Left renal pelvis (tissue), 4 donors: ENCODE results near the gene PCDHB11. TPM values are rescaled to one million over a fixed set of nuclear protein-coding genes. Genes with fewer than 3 reads are reported as not detected.
"Not testable (repeated sequence)": the region's sequence is repeated elsewhere in the genome, so short reads cannot be mapped to it uniquely, and the experiment has no call there.

Experiments used
- DNase-seq, 4 donors: peaks; one replicate each; pipeline ENCODE4 v3.0.0-alpha.2; 2013; ENCODE audit warnings: low read depth in 4 of 4, low spot score in 3 of 4
- polyA plus RNA-seq, 4 donors: library from polyadenylated mRNA; unstranded; fragments of 120-200 nt; gene quantifications; one replicate each; pipeline ENCODE4 v1.2.1, GENCODE V29; 2013; ENCODE audit not compliant: insufficient read length in 4 of 4

Gene PCDHB11
- polyA plus RNA-seq, 4 donors: 4.9 to 7.0 (median 6.5) TPM

DNA sequence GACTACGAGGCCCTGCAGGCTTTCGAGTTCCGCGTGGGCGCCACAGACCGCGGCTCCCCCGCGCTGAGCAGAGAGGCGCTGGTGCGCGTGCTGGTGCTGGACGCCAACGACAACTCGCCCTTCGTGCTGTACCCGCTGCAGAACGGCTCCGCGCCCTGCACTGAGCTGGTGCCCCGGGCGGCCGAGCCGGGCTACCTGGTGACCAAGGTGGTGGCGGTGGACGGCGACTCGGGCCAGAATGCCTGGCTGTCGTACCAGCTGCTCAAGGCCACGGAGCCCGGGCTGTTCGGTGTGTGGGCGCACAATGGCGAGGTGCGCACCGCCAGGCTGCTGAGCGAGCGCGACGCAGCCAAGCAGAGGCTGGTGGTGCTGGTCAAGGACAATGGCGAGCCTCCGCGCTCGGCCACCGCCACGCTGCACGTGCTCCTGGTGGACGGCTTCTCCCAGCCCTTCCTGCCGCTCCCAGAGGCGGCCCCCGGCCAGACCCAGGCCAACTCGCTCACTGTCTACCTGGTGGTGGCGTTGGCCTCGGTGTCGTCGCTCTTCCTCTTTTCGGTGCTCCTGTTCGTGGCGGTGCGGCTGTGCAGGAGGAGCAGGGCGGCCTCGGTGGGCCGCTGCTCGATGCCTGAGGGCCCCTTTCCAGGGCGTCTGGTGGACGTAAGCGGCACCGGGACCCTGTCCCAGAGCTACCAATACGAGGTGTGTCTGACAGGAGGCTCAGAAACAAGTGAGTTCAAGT lies 15.1 kb upstream of the PCDHB11 start:
- not testable (repeated sequence) for DNase-seq

GRCh38 chr5:141186897-141187512 lies 12.4 kb upstream of the PCDHB11 start, which contains the start of gene PCDHB9:
Gene PCDHB9 (plus strand): TSS chr5:141187161. CDS start chr5:141187319, 158 bp downstream.
- DNase-seq: no peak

DNA sequence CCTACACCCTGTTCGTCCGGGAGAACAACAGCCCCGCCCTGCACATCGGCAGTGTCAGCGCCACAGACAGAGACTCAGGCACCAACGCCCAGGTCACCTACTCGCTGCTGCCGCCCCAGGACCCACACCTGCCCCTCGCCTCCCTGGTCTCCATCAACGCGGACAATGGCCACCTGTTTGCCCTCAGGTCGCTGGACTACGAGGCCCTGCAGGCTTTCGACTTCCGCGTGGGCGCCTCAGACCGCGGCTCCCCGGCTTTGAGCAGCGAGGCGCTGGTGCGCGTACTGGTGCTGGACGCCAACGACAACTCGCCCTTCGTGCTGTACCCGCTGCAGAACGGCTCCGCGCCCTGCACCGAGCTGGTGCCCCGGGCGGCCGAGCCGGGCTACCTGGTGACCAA lies 10.7 kb upstream of the PCDHB11 start:
- not testable (repeated sequence) for DNase-seq

DNA sequence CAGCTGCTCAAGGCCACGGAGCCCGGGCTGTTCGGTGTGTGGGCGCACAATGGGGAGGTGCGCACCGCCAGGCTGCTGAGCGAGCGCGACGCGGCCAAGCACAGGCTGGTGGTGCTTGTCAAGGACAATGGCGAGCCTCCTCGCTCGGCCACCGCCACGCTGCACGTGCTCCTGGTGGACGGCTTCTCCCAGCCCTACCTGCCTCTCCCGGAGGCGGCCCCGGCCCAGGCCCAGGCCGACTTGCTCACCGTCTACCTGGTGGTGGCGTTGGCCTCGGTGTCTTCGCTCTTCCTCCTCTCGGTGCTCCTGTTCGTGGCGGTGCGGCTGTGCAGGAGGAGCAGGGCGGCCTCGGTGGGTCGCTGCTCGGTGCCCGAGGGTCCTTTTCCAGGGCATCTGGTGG lies 10.3 kb upstream of the PCDHB11 start:
- DNase-seq: not testable (repeated sequence)

GRCh38 chr5:141192110-141192725 lies 7.2 kb upstream of the PCDHB11 start, which contains the start of gene PCDHB10:
Gene PCDHB10 (plus strand): TSS chr5:141192353. CDS start chr5:141192553, 200 bp downstream.
- no peak for DNase-seq

GRCh38 chr5:141194332-141194731 lies 5.1 kb upstream of the PCDHB11 start:
- DNase-seq: not testable (repeated sequence)

GRCh38 chr5:141196363-141196762 lies 3.1 kb upstream of the PCDHB11 start:
- DNase-seq: no peak

DNA sequence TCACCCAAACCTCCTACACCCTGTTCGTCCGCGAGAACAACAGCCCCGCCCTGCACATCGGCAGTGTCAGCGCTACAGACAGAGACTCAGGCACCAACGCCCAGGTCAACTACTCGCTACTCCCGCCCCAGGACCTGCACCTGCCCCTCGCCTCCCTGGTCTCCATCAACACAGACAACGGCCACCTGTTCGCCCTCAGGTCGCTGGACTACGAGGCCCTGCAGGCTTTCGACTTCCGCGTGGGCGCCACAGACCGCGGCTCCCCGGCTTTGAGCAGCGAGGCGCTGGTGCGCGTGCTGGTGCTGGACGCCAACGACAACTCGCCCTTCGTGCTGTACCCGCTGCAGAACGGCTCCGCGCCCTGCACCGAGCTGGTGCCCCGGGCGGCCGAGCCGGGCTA lies 1.7 kb downstream of the PCDHB11 start:
- DNase-seq: not testable (repeated sequence)

GRCh38 chr5:141201646-141202045 lies 2.2 kb downstream of the PCDHB11 start:
- not testable (repeated sequence) for DNase-seq

DNA sequence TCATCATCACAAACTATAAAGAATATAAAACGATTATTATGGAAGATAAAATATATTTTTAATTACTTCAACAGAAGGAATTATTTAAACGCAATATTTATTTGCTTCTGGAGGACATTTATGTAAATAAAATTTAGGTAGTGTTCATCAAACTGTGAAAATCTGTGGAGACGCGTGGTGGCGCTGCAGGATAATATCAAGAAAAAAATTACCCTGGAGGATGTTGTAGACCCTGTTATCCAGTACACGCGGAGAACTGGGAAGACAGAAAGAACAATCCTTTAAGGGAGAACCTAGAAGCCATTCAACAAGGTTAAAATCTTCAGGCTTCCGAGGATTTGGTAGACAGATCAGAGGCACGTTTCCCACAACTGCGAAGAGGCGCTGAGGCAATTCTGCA lies 9.1 kb downstream of the PCDHB11 start, which contains the start of gene PCDHB12:
Gene PCDHB12, plus strand, starts transcription at position 242 of the 400 bp plus-strand sequence. CDS start 189 bp downstream, outside the sequence.
- DNase-seq: no peak

DNA sequence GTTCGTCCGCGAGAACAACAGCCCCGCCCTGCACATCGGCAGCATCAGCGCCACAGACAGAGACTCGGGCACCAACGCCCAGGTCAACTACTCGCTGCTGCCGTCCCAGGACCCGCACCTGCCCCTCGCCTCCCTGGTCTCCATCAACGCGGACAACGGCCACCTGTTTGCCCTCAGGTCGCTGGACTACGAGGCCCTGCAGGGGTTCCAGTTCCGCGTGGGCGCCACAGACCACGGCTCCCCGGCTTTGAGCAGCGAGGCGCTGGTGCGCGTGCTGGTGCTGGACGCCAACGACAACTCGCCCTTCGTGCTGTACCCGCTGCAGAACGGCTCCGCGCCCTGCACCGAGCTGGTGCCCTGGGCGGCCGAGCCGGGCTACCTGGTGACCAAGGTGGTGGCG lies 10.9 kb downstream of the PCDHB11 start:
- DNase-seq: not testable (repeated sequence)

GRCh38 chr5:141210849-141211248 lies 11.4 kb downstream of the PCDHB11 start:
- not testable (repeated sequence) for DNase-seq

- not testable (repeated sequence) for DNase-seq
These were observed 14.4 kb downstream of the PCDHB11 start, which contains the start of gene PCDHB13 for GRCh38 chr5:141213656-141214339. Gene PCDHB13 (plus strand): TSS chr5:141213919. CDS start chr5:141214124, 205 bp downstream.

DNA sequence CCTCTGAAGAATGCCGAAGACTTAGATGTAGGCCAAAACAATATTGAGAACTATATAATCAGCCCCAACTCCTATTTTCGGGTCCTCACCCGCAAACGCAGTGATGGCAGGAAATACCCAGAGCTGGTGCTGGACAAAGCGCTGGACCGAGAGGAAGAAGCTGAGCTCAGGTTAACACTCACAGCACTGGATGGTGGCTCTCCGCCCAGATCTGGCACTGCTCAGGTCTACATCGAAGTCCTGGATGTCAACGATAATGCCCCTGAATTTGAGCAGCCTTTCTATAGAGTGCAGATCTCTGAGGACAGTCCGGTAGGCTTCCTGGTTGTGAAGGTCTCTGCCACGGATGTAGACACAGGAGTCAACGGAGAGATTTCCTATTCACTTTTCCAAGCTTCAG lies 15.2 kb downstream of the PCDHB11 start:
- not testable (repeated sequence) for DNase-seq

GRCh38 chr5:141215504-141215903 lies 16.1 kb downstream of the PCDHB11 start:
- not testable (repeated sequence) for DNase-seq

- DNase-seq: not testable (repeated sequence)
These were observed 16.6 kb downstream of the PCDHB11 start for GRCh38 chr5:141216035-141216434.

DNA sequence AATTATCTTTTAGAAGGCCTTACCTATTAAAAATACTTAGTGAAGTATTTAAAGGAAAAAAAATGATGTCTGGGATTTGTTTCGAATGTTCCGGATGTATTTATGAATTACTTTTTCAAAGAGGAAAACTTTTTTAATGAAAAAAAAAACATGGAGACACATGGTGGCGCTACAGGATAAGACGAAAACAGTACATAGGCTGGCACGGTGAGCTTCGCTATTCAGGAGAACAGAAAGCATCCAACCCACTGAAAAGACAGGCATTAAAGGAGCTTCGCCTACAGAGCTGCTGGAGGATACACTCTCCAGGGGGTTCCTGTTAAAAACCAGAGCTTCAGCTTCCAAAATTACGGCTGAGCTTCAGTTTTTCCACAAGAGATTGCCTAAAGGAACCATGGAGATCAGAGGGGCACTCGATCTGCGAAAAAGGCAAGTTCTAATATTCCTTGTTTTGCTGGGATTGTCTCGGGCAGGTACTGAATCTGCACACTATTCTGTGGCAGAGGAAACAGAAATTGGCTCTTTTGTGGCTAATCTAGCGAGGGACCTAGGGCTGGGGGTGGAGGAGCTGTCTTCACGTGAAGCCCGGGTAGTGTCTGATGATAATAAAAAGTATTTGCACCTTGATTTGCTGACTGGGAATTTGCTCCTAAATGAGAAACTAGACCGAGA lies 23.8 kb downstream of the PCDHB11 start, which contains the start of gene PCDHB14:
Gene PCDHB14, plus strand, starts transcription at position 232 of the 672 bp plus-strand sequence. Its CDS starts 163 bp downstream, at position 395.
- no peak for DNase-seq

DNA sequence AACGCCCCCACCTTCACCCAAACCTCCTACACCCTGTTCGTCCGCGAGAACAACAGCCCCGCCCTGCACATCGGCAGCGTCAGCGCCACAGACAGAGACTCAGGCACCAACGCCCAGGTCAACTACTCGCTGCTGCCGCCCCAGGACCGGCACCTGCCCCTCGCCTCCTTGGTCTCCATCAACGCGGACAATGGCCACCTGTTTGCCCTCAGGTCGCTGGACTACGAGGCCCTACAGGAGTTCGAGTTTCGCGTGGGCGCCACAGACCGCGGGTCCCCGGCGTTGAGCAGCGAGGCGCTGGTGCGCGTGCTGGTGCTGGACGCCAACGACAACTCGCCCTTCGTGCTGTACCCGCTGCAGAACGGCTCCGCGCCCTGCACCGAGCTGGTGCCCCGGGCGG lies 25.4 kb downstream of the PCDHB11 start:
- DNase-seq: not testable (repeated sequence)

DNA sequence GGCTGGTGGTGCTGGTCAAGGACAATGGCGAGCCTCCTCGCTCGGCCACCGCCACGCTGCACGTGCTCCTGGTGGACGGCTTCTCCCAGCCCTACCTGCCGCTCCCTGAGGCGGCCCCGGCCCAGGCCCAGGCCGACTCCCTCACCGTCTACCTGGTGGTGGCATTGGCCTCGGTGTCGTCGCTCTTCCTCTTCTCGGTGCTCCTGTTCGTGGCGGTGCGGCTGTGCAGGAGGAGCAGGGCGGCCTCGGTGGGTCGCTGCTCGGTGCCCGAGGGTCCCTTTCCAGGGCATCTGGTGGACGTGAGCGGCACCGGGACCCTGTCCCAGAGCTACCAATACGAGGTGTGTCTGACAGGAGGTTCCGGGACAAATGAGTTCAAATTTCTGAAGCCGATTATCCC lies 26.0 kb downstream of the PCDHB11 start:
- not testable (repeated sequence) for DNase-seq
